HL-60/S4 (cell line): Measurements from ENCODE around the gene EXD3.
"Not testable (repeated sequence)": the region's sequence is repeated elsewhere in the genome, so short reads cannot be mapped to it uniquely, and the experiment has no call there.

Source experiments
- in situ Hi-C: fragments of 300-500 bp; cut with MboI; formaldehyde crosslinking; loops from 2 replicates; pipeline ENCODE4 v1.14.3; 2022; ENCODE audit warnings: low sequenced_read_pairs

The EXD3 gene

DNA sequence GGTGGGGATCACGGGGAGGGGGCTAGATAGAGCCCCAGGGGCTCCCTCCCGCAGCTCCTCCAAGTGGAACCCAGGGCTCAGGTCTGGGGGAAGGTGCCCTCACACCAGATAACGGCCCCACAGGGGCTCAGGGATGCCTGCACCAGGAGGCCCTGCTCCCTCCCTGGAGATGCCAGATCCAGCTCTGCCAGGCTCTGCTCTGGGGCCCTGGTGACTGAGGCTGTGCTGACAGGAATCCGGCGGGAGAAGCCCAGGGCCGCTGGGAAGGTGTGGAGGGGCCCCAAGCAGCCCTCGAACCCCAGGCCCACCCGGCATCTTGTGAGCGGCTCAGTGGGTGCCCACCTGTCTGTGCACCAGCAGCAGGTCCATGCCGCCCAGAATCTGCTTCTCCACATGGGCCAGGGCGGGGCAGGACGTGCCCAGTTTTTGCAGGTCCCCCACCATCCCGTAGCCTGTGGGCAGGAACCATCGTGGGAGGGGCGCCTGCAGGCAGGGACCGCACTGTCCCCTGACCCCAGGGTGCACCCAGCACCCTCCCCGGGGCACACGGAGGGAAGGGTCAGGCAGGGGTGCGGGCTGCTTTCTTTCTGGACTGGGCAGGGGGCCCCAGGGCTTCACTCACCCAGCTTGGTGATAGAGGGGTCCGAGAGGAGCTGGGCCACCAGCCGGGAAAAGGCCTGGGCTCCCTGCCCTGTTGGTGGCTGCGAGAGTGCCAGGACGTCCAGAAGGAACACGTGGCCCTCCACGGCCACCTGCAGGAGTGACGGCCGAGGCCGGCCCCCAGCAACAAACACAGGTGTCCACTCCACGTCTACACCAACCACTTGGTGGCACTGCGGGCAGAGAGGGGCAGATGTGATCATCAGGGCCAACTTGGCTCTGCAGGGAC, 72.0 kb downstream of the EXD3 start:
- in situ Hi-C loops: no loop called here

- in situ Hi-C loops: no loop called here
Observed at GRCh38 chr9:137349471-137350033, 73.4 kb downstream of the EXD3 start.

DNA sequence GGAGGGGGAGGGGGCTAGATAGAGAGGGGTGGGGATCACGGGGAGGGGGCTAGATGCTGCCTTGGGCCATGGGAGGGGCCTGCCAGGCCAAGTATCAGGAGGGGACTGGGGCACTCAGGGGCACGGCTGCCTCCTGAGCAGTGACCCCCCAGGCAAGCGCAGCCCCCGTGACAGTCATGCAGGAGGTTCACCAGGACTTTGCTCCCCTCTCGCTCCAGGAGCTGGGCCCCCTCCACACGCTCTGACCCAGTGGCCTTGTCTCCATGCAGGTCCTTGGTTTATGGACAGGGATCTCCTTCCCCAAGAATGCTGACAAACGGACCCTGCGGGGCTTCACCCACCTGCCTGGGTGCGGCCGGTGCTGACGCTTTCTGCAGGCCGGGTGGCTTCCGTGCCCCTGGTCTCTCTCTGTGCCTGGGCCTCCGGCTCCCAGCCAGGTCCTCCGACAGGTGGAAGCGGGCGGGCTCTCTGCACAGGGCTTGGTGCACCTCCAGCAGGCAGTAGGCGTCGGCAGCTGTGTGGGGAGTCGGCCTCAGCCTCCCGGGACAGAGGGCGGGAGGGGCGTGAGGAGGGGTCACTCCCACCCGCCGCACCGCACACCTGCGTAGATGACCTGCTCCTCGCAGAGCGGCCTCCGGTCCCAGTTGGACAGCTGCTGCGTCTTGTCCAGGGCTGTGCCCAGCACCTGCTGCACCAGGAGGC, 74.0 kb downstream of the EXD3 start:
- in situ Hi-C loops: no loop called here

GRCh38 chr9:137347928-137348327, 75.0 kb downstream of the EXD3 start:
- in situ Hi-C loops: no loop called here

DNA sequence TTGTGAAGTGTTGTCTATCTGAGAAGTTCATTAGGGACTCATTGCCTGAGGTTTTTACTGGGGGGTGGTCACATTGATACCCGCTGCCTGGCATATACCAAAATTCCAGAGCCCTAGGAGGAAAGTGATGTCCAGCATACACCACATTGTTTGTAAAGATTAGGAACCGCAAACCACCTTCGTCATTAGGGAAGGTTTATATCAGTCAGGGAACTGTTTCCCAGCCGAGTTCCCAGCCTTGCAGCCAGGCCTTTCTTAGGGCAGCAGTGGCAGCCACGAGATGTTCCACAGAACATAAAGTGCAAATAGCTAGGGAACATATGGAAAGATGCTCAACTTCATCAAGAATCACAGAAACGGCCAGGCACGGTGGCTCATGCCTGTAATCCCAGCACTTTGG, 80.5 kb downstream of the EXD3 start:
- in situ Hi-C loops: no loop called here

DNA sequence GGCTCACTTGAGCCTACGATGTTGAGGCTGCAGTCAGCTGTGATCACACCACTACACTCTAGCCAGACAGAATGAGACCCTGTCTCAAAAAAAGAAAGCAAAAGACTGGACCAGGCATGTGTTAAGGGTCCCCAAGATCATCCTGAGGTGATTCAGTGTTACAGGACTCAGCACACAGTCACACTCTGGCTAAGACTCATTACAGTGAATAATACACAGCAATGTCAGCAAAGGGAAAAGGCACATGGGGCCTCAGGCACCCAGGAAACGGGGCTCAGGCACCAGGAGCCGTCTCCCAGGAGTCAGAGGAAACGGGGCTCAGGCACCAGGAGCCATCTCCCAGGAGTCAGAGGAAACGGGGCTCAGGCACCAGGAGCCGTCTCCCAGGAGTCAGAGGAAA, 81.7 kb downstream of the EXD3 start:
- in situ Hi-C loops: no loop called here

- in situ Hi-C loops: not testable (repeated sequence)
Observed at GRCh38 chr9:137339908-137340462, 83.0 kb downstream of the EXD3 start.

DNA sequence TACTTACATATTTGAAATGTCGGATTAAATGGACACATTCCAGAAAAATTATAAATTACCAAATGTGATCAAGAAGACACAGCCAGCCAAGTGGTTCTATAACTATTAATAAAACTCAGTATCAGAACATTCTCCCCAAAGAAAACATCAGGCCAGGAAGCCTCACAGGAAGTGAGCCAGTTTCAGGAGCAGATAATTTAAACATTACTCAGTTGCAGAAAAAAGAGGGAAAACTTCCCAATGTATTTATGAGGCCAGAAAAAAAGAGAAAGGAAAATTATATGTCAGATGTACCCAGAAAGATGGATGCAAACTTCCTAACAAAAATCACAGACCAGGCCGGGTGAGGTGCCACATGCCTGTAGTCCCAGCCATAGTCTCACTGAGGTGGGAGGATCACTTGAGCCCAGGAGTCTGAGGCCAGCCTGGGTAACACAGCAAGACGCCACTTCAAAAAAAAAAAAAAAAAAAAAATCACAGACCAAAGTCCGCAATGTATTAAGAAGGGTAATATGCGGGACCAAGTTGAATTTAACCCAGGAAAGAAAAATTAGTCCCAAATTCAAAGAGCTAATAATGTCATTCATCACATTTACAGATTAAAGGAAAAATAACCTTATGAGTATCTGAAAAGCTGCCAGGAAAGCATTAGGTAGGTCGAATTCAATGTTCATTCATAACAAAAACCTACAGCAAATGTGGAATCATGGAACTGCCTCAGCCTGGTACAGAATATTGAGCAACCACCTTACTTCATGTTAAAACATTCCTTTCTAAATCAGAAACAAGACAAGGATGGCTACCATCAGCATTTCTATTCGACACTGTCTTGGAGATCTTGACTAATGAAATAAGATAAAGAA, 83.7 kb downstream of the EXD3 start:
- in situ Hi-C loops: no loop called here

DNA sequence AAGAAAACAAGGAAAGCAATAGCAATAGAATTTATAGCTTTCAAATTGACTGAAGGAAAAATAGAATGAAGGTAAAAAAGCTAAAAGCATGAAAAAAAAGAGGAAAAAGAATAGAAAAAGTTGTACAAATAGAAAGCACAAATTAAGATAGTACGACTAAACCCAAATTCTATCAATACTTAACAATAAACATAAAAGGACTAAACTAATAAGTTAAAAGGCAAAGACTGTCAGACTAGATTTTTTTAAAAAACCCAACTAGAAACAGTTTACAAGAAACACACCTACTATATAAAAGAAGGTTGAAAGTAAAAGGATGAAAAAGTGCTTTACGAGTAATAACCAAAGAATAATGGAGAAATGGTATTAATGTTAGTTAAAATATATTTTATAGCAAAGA, 86.2 kb downstream of the EXD3 start:
- in situ Hi-C loops: no loop called here

DNA sequence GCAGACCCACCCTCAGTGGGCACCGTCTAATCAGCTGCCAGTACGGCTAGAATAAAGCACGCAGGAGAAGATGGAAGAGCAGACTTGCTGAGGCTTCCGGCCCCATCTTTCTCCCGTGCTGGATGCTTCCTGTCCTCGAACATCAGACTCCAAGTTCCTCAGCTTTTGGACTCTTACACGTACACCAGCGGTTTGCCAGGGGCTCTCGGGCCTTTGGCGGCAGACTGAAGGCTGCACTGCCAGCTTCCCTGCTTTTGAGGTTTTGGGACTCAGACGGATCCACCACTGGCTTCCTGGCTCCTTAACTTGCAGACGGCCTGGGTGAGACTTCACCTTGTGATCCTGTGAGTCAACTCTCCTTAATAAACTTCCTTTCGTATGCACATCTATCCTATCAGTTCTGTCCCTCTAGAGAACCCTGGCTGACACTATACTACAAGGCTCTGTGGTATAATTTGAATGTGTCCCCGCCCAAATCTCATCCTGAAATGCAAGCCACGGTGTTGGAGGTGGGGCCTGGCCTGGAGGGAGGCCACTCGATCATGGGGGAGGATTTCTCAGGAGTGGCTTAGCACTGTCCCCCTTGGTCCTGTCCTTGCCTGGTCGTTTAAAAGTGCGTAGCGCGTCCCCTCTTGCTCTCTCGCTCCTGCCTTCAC, 89.8 kb downstream of the EXD3 start:
- in situ Hi-C loops: no loop called here

DNA sequence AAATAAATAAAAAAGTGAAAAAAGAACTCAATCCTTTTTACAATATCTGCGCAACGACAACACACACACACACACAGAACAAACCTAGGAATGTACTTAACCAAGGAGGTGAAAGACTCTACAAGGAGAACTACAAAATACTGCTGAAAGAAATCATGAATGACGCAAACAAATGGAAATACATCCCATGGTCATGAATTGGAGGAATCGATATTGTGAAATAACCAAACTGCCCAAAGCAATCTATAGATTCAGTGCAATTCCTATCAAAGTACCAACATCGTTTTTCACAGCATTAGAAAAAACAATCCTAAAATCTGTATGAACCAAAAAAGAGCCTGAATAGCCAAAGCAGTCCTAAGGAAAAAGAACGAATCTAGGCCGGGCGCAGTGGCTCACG, 91.0 kb downstream of the EXD3 start:
- in situ Hi-C loops: no loop called here

DNA sequence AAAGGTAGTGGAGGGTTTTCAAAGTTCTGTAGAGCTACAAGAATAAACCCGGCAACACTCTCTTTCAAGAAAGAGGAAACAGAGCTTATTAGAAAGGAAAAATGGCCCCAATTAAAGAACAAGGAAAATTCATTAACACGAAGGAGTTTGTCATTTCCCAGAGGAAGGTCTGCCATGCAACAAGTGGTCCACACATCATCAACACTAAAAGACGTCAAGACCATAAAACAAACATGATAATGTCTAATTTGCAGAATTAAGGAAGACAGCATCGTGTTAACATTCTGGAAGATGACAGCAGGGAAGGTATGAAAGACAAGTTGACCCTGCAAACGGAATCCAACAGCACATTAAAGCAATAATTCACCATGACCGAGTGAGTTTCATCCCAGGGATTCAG, 92.3 kb downstream of the EXD3 start:
- in situ Hi-C loops: no loop called here

DNA sequence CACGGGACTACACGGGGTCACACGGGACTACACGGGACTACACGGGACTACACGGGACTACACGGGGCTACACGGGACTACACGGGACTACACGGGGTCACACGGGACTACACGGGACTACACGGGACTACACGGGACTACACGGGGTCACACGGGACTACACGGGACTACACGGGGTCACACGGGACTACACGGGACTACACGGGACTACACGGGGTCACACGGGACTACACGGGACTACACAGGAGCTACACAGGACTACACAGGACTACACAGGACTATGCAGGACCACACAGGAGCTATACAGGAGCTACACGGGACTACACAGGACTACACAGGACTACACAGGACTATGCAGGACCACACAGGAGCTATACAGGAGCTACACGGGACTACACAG, 93.4 kb downstream of the EXD3 start:
- in situ Hi-C loops: not testable (repeated sequence)

- in situ Hi-C loops: not testable (repeated sequence)
Observed at GRCh38 chr9:137327641-137328550, 95.1 kb downstream of the EXD3 start.

- in situ Hi-C loops: no loop called here
Observed at GRCh38 chr9:137326445-137327065, 96.4 kb downstream of the EXD3 start.

GRCh38 chr9:137325799-137326198, 97.2 kb downstream of the EXD3 start:
- in situ Hi-C loops: no loop called here

DNA sequence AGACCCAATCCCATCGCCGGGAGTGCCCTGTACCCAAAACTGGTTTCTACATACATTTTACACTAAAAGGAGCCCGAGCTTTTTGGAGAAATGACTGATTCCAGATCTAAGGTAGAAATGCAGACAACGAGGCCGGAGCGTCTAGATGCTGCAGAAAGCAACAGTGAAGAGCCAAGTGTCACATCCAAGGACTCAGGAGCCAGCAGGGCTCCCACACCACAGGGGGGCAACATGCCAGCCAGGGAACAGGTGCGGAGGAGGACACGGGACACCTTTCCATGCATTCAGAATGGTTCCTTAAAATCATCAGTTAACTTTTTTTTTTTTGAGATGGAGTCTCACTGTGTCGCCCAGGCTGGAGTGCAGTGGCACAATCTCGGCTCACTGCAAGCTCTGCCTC, 97.8 kb downstream of the EXD3 start:
- in situ Hi-C loops: no loop called here

- in situ Hi-C loops: no loop called here
Observed at GRCh38 chr9:137323531-137324331, 99.2 kb downstream of the EXD3 start.
